NOMO-1 treated with dmso at 0.1 percent for 144 hours (cell line): ENCODE data around the gene NOD2.

Experiments used
- DNase-seq: peaks from one replicate; lab custom pipeline; 2025; ENCODE audit not compliant: unreplicated experiment; lab: John Stamatoyannopoulos, UW

Gene NOD2

DNA sequence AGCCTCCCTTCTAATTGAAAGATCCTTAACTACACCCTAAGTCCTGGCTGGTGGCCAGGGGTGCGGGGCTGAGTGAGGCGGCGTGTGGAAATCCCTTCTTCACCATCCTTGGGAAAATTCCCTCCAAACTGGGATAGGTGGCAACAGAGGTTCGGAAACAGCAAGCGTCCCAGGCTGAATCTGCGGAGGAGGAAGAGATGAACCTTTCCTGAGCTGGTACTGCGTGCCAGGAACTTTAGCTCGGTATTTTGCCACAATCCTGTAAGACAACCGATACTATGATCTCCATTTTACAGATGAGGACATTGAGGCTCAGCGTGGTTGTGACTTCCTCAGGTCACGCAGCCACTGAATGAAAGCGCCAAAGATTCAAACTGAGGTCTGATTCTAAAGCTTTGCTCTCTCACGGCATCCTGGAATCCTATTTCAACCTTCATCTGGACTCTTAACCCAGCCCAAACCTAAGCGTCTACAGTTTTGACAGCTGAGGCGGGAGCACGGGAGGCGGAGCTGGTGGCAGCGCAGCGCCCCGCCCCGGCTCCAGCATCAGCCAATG lies 47.9 kb downstream of the NOD2 start:
- DNase-seq: no peak

- peak; percentile 99 for DNase-seq
Observed at GRCh38 chr16:50741781-50742575, 48.6 kb downstream of the NOD2 start, which contains the start of gene CYLD. CYLD (plus strand) TSS chr16:50742086; CDS start chr16:50749699, 7,613 bp downstream.

DNA sequence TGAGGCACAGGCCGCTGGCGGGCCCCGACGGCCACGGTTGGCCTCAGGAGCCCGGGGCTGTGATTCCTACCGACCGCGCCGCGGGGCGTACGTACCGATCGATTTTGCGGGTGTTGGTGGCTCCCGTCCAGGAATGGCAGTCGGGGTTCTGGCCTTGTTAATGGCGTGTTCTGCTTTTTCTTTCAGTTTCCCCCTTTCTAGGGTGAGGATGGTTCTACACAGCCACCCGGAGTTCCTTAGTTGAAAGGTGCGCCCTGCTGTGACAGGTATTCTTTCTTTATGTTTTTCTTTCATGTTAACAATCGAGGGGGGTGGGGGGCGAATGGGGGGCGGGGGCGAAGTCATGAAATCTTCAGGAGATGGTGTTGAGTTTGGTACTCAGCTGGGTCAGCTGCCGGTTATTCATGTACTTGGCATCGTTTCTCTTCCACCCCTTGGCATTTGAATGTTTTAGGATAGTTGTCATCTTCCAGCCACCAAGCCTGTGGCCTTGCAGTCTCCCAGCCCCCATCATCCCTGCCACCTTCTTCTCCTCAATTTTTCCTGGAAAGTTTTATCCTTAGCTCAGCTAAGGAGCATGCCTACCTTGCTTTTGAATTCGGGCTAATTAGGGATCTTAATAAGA lies 49.3 kb downstream of the NOD2 start:
- peak; percentile 30 for DNase-seq

GRCh38 chr16:50743581-50744225 lies 50.3 kb downstream of the NOD2 start:
- DNase-seq: no peak

DNA sequence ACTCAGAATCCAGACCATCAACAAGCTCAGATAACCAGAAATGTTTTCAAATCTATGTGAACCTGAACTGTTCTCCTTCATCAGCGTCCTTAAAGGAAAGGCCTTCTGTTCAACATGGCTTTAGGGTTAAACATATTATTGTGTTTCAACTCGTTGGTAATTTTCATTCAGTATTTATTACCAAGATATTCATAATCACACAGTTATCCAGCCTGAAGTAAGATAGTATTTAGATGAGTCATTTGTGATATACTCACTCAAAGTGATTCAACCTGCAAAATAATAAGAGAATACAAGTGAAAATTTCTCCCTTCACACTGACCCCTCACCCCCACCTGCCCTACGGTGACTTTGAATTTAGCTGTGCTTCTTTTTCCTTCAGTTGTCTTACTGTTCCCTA lies 51.5 kb downstream of the NOD2 start:
- DNase-seq: no peak

DNA sequence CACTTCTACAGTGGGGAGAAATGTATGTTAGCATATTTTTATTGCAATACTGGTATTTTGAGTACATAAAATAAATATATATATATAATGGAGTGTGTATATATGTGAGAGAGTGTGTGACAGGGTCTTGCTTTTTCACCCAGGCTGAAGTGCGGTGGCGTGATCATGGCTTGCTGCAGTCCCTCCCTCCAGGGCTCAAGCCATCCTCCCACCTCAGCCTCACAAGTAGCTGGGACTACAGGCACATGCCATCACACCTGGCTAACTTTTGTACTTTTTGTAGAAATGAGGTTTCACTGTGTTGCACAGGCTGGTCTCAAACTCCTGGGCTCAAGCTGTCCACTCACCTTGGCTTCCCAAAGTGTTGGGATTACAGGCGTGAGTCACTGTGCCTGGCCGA lies 52.5 kb downstream of the NOD2 start:
- no peak for DNase-seq

DNA sequence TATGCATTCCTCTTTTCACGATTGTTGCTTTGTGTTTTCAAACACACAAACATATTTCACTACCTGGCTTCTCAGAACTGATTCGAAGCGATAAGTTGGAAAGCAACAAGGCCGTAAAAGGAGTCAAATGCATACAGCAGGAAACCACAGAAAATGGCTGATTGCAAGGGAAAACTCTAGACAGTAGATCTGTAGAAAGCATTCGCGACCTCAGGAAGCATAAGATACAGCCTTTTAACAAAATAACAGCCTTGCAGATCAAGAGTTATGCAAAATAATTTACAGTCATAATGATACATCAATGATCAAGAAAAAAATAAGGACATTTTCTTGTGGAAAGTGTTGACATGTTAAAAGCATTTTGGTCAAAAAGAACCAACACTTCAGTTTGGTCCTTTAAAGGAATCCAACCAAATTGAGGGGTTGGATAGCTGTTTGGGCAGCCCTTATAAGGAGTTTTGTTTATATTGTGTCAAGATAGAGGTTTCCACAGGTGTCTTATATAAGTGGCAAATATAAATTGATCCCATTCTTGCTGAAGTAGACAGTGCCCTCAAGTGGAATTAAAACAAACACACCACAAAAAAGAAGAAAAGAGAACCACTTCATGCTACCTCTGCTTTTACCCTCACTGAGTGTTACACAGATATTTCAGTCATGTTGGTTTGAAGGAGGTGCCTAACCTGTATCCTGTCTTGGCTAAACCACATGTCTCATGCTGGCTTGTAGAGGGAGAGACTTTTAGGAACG lies 54.0 kb downstream of the NOD2 start:
- peak; percentile 11 for DNase-seq

DNA sequence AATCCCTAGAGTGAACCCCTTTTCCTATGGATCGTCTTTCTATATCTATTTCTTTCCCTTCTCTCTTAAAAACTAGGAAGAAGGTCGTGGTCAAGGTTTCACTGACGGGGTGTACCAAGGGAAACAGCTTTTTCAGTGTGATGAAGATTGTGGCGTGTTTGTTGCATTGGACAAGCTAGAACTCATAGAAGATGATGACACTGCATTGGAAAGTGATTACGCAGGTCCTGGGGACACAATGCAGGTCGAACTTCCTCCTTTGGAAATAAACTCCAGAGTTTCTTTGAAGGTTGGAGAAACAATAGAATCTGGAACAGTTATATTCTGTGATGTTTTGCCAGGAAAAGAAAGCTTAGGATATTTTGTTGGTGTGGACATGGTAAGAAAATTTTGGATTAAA lies 58.1 kb downstream of the NOD2 start:
- no peak for DNase-seq

DNA sequence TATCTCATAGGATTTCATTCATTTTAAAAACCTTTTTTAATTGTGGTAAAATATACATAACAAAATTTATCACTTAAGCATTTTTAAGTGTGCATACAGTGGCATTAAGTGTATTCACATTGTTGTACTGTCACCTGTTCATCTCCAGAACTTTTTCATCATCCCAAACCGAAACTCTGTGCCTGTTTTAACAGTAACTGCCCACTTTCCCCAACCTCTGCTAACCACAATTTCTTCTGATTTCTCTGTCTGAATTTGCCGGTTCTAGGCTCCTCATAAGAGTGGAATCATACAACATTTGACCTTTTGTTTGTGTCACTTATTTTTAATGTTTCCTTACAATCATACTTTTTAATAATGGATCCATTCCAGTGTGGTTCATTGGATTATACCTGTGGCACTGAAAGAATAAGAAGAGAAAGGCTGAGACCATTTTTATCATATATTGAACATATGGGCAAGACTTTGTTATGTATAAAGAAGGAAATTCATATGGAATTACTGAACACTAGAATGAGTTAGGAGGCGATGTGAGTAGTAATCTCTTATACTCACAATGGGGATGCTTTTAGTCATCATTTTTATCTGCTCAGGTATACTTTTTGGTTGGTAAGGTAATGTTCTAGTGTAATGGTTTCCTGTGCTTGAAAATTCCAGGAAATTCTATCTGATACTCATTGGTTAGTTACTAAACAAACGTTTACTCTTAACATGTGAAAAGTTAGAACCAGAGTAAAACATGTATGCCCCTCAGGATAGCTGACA lies 59.2 kb downstream of the NOD2 start:
- no peak for DNase-seq

GRCh38 chr16:50756473-50756872 lies 63.1 kb downstream of the NOD2 start:
- no peak for DNase-seq

DNA sequence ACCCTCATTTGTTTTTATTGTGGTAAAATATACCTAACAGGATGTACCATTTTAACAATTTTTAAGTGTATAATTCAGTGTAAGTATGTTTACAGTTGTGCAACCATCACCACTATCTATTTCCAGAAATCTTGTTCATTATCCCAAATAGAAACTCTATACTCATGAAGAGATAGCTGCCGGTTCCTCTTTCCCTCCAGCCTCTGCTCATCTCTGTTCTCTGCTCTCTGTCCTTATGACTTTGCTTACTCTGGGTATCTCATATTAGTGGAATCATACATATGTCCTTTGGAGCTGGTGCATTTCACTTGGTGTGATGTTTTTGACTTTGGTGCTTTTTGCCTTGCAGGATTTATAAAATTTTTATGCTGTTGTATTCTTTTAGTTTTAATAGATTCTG lies 67.9 kb downstream of the NOD2 start:
- DNase-seq: peak; percentile 0

DNA sequence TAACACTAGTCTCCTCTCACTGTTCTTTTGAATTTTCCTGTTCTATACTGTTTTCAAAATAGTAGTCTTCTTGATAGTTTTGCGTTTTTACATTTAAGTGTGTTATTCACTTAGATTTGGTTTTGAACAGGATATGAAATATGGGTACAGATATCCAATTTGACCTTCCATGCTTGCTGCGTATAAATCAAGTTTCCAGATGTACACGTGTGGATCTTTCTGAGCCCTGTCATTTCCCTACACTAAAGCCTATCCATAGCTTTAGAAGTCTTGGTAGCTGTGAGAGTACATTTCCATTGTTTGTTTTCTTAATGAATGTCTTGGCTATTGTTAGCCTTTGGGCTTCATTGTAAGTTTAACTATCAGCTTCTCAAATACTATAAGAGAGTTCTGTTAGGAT lies 68.8 kb downstream of the NOD2 start:
- DNase-seq: no peak

DNA sequence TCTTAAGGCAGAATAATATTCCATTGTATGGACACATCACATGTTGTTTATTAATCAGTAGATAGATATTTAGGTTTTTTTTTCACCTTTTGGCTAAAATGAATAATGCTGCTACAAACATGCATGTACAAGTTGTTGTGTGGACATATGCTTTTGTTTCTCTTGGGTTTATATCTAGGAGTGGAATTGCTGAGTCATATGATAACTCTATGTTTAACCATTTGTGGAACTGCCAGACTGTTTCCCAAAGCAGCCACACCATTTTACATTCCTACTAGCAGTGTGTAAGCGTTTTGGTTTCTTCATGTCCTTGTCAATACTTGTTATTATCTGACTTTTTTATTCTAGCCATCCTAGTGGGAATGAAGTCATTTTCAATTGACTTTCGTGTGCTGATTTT lies 69.8 kb downstream of the NOD2 start:
- no peak for DNase-seq

GRCh38 chr16:50765260-50765659 lies 71.9 kb downstream of the NOD2 start:
- DNase-seq: no peak

- no peak for DNase-seq
Observed at GRCh38 chr16:50765861-50766260, 72.5 kb downstream of the NOD2 start.

- DNase-seq: no peak
Observed at GRCh38 chr16:50767197-50767596, 73.8 kb downstream of the NOD2 start.

DNA sequence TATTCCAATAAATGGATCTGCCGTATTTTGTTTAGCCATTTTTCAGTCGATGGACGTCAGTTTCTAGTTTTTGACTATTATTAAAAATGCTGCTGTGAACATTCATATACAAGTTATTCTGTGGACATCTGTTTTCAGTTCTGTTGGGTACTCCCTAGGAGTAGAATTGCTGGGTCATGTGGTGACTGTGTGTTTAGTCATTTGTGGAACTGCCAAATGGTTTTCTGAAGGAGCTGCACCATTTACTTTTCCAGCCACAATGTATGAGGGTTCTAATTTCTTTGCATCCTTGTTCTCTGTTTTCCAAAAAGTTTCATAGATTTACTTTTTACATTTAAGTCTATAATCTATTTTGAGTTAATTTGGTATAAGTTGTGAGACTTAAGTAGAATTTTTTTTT lies 78.0 kb downstream of the NOD2 start:
- DNase-seq: no peak

- no peak for DNase-seq
Observed at GRCh38 chr16:50774405-50774804, 81.0 kb downstream of the NOD2 start.

GRCh38 chr16:50774960-50775359 lies 81.6 kb downstream of the NOD2 start:
- no peak for DNase-seq

DNA sequence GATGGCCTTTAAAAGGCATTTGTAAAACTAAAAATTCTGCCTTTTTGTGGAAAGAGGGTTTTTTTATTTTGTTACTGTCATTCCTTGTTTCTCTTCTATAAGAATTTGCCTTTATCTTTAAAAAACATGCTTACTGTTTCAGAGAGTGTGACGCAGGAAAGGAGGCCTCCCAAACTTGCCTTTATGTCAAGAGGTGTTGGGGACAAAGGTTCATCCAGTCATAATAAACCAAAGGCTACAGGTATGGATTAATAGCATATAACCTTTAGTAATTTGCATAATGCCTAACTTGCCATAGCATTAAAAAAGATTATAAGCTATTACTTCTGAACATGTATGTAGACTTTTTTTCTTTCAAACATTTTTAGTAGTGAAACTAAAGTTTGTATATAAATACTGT lies 82.6 kb downstream of the NOD2 start:
- no peak for DNase-seq
